Raji (cell line): ENCODE data around the gene COMTD1.

Source experiments
- POLR2A ChIP-seq: IDR thresholded peaks from 2 replicates; pipeline ENCODE4 v1.6.1; 2011; ENCODE audit warnings: low read depth, low read length, control low read depth; ENCODE audit not compliant: insufficient read depth

Gene COMTD1

DNA sequence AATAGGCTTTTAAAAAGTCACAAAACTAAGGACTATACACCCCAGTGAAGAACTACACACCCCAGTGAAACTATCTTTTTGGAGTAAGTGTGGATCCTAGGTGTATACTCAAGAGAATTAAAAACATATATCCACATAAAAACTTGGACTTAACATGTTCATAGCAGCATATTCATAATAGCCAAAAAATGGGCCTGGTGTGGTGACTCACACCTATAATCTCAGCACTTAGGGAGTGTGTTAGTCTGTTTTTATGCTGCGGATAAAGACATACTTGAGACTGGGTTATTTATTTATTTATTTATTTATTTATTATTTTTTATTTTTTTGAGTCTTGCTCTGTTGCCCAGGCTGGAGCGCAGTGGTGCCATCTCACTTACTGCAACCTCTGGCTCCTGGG is 19.0 kb upstream of the COMTD1 start:
- no peak for TF ChIP-seq POLR2A

GRCh38 chr10:75253281-75254220 is 17.8 kb upstream of the COMTD1 start:
- TF ChIP-seq POLR2A = no peak

- TF ChIP-seq POLR2A = no peak
These were observed 15.2 kb upstream of the COMTD1 start for GRCh38 chr10:75250934-75251333.

DNA sequence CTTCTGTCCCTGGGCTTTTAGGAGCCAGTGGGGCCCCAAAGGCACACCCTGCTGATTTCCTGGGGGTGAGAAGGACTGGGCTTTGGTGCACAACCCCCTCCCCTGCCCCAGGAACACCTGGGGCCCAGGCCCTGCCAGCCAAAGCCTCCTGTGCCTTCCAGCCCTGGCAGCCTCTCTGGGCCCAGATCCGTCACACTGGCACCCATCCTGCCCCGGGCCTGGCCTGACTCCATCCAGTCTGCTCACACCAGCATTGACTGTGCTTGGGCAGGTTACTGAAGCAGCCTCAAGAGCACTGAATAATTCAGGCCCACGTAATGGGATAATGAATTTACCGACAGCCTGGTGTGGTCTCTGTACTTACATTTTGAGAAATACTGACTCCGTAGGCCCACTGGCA is 12.0 kb upstream of the COMTD1 start:
- TF ChIP-seq POLR2A = no peak

- no peak for TF ChIP-seq POLR2A
These were observed 10.7 kb upstream of the COMTD1 start for GRCh38 chr10:75246506-75246905.

GRCh38 chr10:75245354-75246250 is 9.8 kb upstream of the COMTD1 start:
- no peak for TF ChIP-seq POLR2A

- no peak for TF ChIP-seq POLR2A
These were observed 9.0 kb upstream of the COMTD1 start for GRCh38 chr10:75244487-75245353.

GRCh38 chr10:75243426-75243825 is 7.7 kb upstream of the COMTD1 start:
- no peak for TF ChIP-seq POLR2A

DNA sequence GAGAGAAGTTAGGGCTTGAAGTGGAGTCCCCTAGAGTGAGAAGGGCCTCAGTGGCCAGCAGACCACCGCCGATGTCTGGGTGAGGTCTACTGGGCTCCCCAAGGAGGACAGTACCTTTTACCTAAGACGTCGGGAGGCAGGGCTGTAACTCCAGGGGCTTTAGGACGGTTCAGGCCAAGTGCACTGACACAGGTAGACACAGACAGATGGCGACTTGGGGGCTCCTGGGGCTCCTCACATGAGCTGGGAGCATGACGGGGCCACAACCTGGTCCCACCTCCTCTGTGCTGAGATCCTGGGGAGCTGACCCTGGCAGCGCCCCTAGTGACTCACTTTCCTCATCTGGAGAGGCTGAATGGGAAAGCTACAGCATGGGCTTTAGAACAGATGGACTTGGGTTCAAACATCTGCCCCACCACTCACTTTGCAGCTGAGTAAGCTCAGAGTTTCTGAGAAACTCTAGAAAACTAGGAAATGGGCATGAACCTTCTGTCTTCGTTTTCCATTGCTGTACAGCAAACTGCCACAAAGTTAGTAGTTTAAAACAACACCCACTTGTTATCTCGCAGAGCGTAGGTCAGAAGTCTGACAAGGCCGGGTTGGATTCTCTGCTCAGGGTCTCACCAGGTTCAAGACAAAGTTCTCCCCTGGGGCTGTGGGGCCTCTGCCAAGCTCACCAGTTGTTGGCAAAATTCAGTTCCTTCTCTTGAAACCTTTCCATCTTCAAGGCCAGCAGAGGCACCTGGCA is 4.7 kb upstream of the COMTD1 start:
- TF ChIP-seq POLR2A = no peak

DNA sequence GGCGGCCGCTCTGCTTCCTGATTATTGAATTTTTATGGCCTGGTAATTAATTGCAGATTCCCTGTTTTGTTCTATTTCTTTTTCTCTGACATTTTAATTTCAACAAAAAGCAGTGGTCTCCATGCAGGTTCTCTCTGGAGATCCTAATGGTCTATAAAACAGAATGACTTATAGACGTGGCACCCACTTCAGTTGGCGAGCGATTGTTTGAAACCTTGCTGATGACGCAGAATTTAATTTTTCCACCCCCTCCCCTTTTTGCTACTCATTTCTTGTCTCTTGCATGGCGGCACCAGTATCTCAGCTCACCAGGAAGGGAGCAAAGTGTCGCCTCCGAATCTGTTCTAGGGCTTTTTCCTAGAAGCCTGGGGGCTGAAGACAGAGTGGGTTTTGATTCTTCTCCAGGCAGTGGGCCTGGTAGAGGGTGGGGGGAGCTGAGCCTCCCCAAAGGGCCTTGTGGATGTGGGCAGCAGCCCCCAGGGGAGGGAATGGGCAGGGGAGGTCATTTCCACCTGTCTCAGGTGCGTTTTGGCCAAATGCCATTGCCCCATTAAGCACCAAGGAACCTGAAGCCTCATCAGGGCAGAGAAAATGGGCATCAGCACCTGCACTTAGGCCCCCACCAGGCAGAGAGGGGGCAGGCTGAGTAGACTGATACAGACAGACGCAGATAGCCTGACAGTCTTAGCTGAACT is 3.5 kb upstream of the COMTD1 start:
- TF ChIP-seq POLR2A = no peak

DNA sequence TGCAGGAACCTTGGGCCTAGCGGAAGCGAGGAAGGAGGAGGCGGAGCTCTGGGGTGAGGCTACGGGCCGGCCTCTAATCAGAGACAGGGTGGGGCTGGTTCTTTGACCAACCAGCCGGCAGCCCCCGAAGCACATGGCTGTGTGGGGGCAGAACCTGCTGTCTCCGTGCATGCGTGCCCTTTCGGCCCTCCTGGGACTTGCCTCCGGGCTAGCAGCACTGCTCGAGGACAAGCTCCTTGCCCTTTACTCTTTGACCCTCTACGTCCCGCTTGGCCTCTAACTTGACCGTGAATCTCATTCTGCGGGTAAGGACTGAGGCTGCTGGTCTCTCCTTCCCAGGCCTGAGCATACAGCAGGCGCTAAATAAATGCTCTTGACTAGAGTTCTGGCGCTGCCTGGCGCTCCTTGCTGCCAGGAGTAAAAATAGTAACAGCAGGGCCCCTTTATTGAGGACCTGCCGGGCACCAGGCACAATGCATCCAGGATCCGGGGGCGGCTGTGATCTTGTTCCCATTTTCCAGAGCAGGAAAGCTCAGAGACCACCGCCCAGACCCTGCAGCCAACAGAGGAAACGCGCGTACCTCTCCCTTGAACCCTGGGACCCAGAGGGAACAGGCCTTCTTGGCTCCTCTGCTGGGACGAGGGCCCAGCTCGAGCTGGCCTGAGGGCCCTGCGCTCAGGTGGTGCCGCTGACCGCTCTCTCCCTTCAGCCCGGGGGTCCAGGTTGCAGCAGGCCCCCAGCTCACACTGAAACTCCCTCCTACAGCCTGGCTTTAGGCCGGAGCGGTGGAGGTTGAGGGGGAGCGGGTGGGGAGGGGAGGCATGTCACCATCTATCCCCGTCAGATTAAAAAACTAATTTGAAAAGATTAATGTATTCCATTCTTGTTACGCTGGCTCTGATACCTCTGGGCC is 2.7 kb upstream of the COMTD1 start:
- TF ChIP-seq POLR2A = no peak

- TF ChIP-seq POLR2A = no peak
These were observed 545 bp upstream of the COMTD1 start for GRCh38 chr10:75236178-75236825.
